ENCODE data around the gene KRT73.

KRT73 gene

DNA sequence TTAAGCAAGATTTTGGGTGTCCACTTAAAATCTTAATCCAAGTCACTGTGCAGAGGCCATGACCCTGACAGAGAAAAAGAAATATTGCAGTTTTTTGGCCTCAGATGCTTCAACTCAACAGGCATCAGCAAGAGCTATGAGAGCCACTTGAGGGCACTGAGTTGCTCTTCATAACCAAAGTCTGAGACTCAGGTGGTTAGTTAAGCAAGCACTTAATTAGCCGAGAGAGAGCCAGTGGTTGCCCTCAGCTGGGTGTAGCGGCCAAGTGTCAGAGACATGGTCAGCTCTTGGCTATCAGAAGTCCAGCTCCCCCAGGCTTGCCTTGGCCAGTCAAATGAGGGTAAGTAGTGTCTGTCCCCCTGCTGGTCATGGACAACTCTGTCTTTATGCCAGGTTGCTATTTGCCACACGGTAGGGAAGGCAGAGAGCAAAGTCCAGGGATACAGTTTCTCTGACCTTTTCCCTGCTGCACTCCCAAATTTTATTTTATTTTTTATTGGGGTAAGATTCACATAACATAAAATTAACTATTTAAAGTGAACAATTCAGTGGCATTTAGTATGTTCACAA lies 56.4 kb downstream of the KRT73 start:
- DNase-seq: no peak

- no peak for DNase-seq
Measured at GRCh38 chr12:52559979-52560378, 58.4 kb downstream of the KRT73 start.

- DNase-seq: no peak
Measured at GRCh38 chr12:52558781-52559445, 59.4 kb downstream of the KRT73 start.

Measured in stimulated activated CD4-positive, alpha-beta T cell treated with anti-CD3 and anti-CD28 coated beads, Interleukin-12 subunit alpha, Interleukin-12 subunit beta, amount 100 ng/mL, for 4 hours (primary cell).